Measurements from ENCODE around the gene BDKRB2. TPM values are rescaled to one million over a fixed set of nuclear protein-coding genes. Genes with fewer than 3 reads are reported as not detected.

Gene BDKRB2
- total RNA-seq, 3 donors from 2014 or later: not detected

- DNase-seq (no peak), ATAC-seq (no peak)
- H3K4me3 Mint-ChIP-seq: no peak overlapping the region
- H3K36me3 Mint-ChIP-seq (ENCODE audit: insufficient read depth): peaks cover 31% of the 10 kb centered on the region
- no peaks in the 10 kb centered on the region for H3K9me3 Mint-ChIP-seq
- H3K4me1 Mint-ChIP-seq (ENCODE audit: low read depth): no peaks in the 10 kb centered on the region
- H3K27me3 Mint-ChIP-seq (ENCODE audit: low read depth): no peaks in the 10 kb centered on the region
These were observed 79.4 kb downstream of the BDKRB2 start for GRCh38 chr14:96284008-96284407.

DNA sequence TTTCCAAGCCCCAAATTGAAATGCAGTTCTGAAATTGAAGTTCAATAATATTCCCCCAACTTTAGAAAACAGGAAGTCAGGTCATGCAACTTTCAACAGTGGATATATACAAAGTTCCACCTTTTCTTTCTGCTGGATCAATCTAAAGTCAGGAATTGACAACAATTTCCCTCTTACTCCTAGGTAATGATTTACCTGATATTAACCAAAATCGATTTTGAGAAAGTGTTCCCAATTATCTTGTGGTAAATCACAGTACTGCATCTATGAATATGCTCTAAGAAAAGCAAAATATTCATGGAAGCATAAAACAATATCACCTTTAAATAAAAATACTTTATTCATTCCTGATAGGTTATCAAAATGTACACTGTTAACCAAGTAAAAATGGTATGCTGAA lies 79.8 kb downstream of the BDKRB2 start:
- ATAC-seq: no peak
- Mint-ChIP-seq H3K9me3 (no peaks in the 10 kb centered on the region), H3K4me3 (no peak overlapping the region), H3K36me3 (ENCODE audit: insufficient read depth) (peaks cover 28% of the 10 kb centered on the region), H3K27me3 (ENCODE audit: low read depth) (no peaks in the 10 kb centered on the region), H3K4me1 (ENCODE audit: low read depth) (no peaks in the 10 kb centered on the region)
- DNase-seq: no peak

DNA sequence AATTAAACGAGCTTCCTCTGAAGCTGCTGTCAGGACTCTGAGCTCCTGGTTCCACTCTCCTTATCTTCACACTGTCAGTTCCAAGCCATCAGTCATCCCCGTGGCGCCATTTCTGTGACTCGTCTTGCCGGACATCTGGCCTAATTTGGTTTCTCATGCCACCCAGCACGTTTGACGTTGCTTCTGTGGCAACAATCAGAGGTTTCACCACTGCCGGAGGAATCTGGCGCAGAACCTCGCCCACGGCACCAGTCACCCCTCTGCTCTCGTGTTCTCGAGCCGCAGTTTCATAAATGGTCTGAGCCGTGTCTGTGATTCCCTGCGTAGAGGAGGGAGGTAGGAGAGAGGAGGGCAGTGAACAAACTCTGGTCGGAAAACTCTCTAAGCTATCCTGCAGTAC lies 81.0 kb downstream of the BDKRB2 start:
- DNase-seq (no peak), ATAC-seq (no peak)
- Mint-ChIP-seq H3K36me3 (ENCODE audit: insufficient read depth) (peaks cover 31% of the 10 kb centered on the region), H3K27me3 (ENCODE audit: low read depth) (no peaks in the 10 kb centered on the region), H3K4me1 (ENCODE audit: low read depth) (no peaks in the 10 kb centered on the region), H3K9me3 (no peaks in the 10 kb centered on the region), H3K4me3 (no peak overlapping the region)

DNA sequence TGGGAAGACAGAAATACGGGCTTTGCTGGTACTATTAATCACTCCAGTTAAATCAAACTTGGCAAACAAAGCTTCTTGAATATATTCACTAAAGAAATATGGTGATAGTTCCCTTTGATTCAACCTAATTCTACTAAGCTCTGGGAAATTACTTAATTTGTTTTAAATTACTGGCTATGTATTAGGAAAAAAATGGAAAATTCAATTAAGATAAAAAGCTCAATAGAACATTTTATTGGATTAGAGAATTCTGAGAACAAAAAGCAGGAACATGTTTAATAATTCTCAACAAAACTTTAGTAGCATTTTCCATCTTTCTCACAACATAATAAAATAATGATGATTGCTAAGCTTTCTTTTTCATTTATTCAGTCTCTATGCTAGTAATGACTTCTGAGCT lies 81.6 kb downstream of the BDKRB2 start:
- DNase-seq: no peak
- ATAC-seq: no peak
- no peak overlapping the region for H3K4me3 Mint-ChIP-seq
- H3K36me3 Mint-ChIP-seq (ENCODE audit: insufficient read depth): peaks cover 31% of the 10 kb centered on the region
- H3K9me3 Mint-ChIP-seq: no peaks in the 10 kb centered on the region
- no peaks in the 10 kb centered on the region for H3K4me1 Mint-ChIP-seq (ENCODE audit: low read depth)
- no peaks in the 10 kb centered on the region for H3K27me3 Mint-ChIP-seq (ENCODE audit: low read depth)

- no peak overlapping the region for H3K4me3 Mint-ChIP-seq
- peaks cover 32% of the 10 kb centered on the region for H3K36me3 Mint-ChIP-seq (ENCODE audit: insufficient read depth)
- no peak for ATAC-seq
- no peaks in the 10 kb centered on the region for H3K27me3 Mint-ChIP-seq (ENCODE audit: low read depth)
- H3K9me3 Mint-ChIP-seq: no peaks in the 10 kb centered on the region
- DNase-seq: no peak
- no peaks in the 10 kb centered on the region for H3K4me1 Mint-ChIP-seq (ENCODE audit: low read depth)
These were observed 83.2 kb downstream of the BDKRB2 start for GRCh38 chr14:96287856-96288255.

Other genes starting within 250 kb of the BDKRB2 start
- under 1 TPM; 0.38 to 0.61 (median 0.43) TPM for gene C14orf132, start 165.5 kb upstream of the BDKRB2 start, total RNA-seq
- not detected for gene BDKRB1, start 51.4 kb downstream of the BDKRB2 start, total RNA-seq
- gene ATG2B, start 158.5 kb downstream of the BDKRB2 start, total RNA-seq: 10 to 100 TPM; 14.9 to 17.9 (median 17.4) TPM
- gene GSKIP, start 158.7 kb downstream of the BDKRB2 start, total RNA-seq: 10 to 100 TPM; 17.9 to 21.1 (median 19.3) TPM
- under 1 TPM in 2 of 3 donors, not detected in 1; 0.13 to 0.18 TPM for gene AK7, start 187.3 kb downstream of the BDKRB2 start, total RNA-seq

Data from activated T-cell treated with anti-CD3 and anti-CD28 coated beads, Interleukin-2, amount 50 U/mL, for 4 hours (primary cell).